GM12878 (cell line): Measurements from ENCODE around the gene UGT3A2. TPM values are rescaled to one million over a fixed set of nuclear protein-coding genes. Genes with fewer than 3 reads are reported as not detected.

Experiments used
- ATAC-seq: fragments of 200-7000 bp; cut with Tn5 transposase; 3 replicates; pipeline ENCODE4 v1.9.1; 2020; ENCODE audit warnings: mild to moderate bottlenecking, moderate library complexity
- BruUV-seq: library from RNA; stranded (reverse); fragments of 400-500 nt; replicated peaks from 2 replicates; lab custom pipeline; 2021; lab: Mats Ljungman, UMichigan
- CTCF ChIA-PET: fragments of 300-600 bp; sonication (Branson Sonifier 250); formaldehyde crosslinking; extraction: SDS; loops from one replicate; lab custom pipeline; 2021; ENCODE audit warnings: inconsistent platforms; lab: Yijun Ruan, JAX
- POLR2A ChIA-PET: fragments of 350-600 bp; formaldehyde crosslinking; extraction: SDS; loops from one replicate; lab custom pipeline; 2021; ENCODE audit warnings: inconsistent platforms; lab: Charles Lee
- RAD21 ChIA-PET: fragments of 300-600 bp; sonication (Branson Sonifier 250); formaldehyde crosslinking; loops from one replicate; lab custom pipeline; 2023; ENCODE audit warnings: antibody characterized with exemption; ENCODE audit not compliant: unreplicated experiment; lab: Charles Lee
- SMC1A ChIA-PET: fragments of 300-600 bp; sonication (Branson Sonifier 250); formaldehyde crosslinking; loops from one replicate; lab custom pipeline; 2023; ENCODE audit not compliant: unreplicated experiment, uncharacterized antibody; lab: Charles Lee
- DNase-seq: peaks from one replicate; pipeline ENCODE4 v3.0.0-alpha.2; 2011; ENCODE audit warnings: low read depth, low spot score
- FAIRE-seq: peaks from 3 replicates; lab custom pipeline; 2011; peaks lifted over from hg19 to GRCh38; lab: Jason Lieb, UNC
- H2AFZ ChIP-seq: 2 replicates; pipeline ENCODE4 v1.6.0; 2011; ENCODE audit warnings: low read depth, low read length, control low read depth; ENCODE audit not compliant: control insufficient read depth
- H3K27ac ChIP-seq: 2 replicates; pipeline ENCODE4 v1.5.1; 2011; ENCODE audit warnings: control low read depth; ENCODE audit not compliant: control insufficient read depth, insufficient read depth
- H3K27me3 ChIP-seq, 2 experiments: replicated peaks in 1 of 2; 2 replicates each; pipeline versions ENCODE4 v1.6.0 to v1.6.1; 2011; ENCODE audit warnings: low read length in 1 of 2; ENCODE audit not compliant: control insufficient read depth in 2 of 2, insufficient read depth in 2 of 2
- H3K36me3 ChIP-seq, 2 experiments: 2 replicates each; pipeline ENCODE4 v1.5.1; 2011; ENCODE audit warnings: low read length in 1 of 2; ENCODE audit not compliant: control insufficient read depth in 2 of 2, insufficient read depth in 2 of 2
- H3K4me1 ChIP-seq: 2 replicates; pipeline ENCODE4 v1.6.1; 2011; ENCODE audit warnings: mild to moderate bottlenecking, low read length, moderate library complexity, mixed read lengths; ENCODE audit not compliant: control insufficient read depth, insufficient read depth
- H3K4me2 ChIP-seq: 2 replicates; pipeline ENCODE4 v1.6.0; 2011; ENCODE audit warnings: control low read depth; ENCODE audit not compliant: control insufficient read depth, insufficient read depth
- H3K4me3 ChIP-seq: fragments of 200-600 bp; sonication (generic); 2 replicates; pipeline ENCODE4 v1.5.1; 2016
- H3K79me2 ChIP-seq: 2 replicates; pipeline ENCODE4 v1.6.0; 2011; ENCODE audit warnings: low read length; ENCODE audit not compliant: control insufficient read depth, insufficient read depth
- H3K9ac ChIP-seq: 2 replicates; pipeline ENCODE4 v1.8.0; 2011; ENCODE audit warnings: low read length, control low read depth, mixed read lengths; ENCODE audit not compliant: control insufficient read depth, insufficient read depth
- H3K9me3 ChIP-seq: replicated peaks from 3 replicates; pipeline ENCODE4 v1.5.1; 2011; ENCODE audit warnings: mild to moderate bottlenecking, low read length; ENCODE audit not compliant: control insufficient read depth, insufficient read depth
- H4K20me1 ChIP-seq: 2 replicates; pipeline ENCODE4 v1.6.0; 2011; ENCODE audit not compliant: control insufficient read depth, insufficient read depth
- ATF7 ChIP-seq: fragments of 450-650 bp; IDR thresholded peaks from 2 replicates; pipeline ENCODE4 v1.6.1; 2016; ENCODE audit warnings: low read depth, mild to moderate bottlenecking
- BHLHE40 ChIP-seq, 2 experiments: fragments of 450-650 bp in 1 of 2; IDR thresholded peaks; 2 replicates each; pipeline ENCODE4 v1.6.1; 2011 to 2017; ENCODE audit warnings: low read depth in 2 of 2, borderline replicate concordance in 1 of 2, improper control_type of control experiment in 1 of 2, low read length in 1 of 2, mild to moderate bottlenecking in 1 of 2
- CBX5 ChIP-seq: sonication (generic); IDR thresholded peaks from 2 replicates; pipeline ENCODE4 v1.6.1; 2016; ENCODE audit warnings: low read depth, moderate library complexity, mild to moderate bottlenecking, inconsistent platforms
- CHD1 ChIP-seq: IDR thresholded peaks from 2 replicates; pipeline ENCODE4 v1.6.1; 2012; ENCODE audit warnings: low read depth, low read length, improper control_type of control experiment
- HCFC1 ChIP-seq: fragments of 150-350 bp; IDR thresholded peaks from 2 replicates; pipeline ENCODE4 v1.6.1; 2014; ENCODE audit warnings: low read length
- HDAC2 ChIP-seq: fragments of 200-600 bp; sonication (generic); IDR thresholded peaks from 2 replicates; pipeline ENCODE4 v1.6.1; 2017
- HDAC6 ChIP-seq: fragments of 200-600 bp; sonication (generic); IDR thresholded peaks from one replicate; pipeline ENCODE4 v1.8.0; 2017; ENCODE audit warnings: antibody characterized with exemption; ENCODE audit not compliant: unreplicated experiment
- IKZF2 ChIP-seq, 2 experiments: fragments of 450-650 bp; IDR thresholded peaks; 2 replicates each; pipeline ENCODE4 v1.6.1; 2017; ENCODE audit warnings: mild to moderate bottlenecking in 2 of 2, moderate library complexity in 2 of 2
- JUND ChIP-seq: IDR thresholded peaks from 2 replicates; pipeline ENCODE4 v1.6.1; 2012; ENCODE audit warnings: low read depth, mild to moderate bottlenecking, low read length, improper control_type of control experiment, moderate library complexity
- MLLT1 ChIP-seq: fragments of 450-650 bp; IDR thresholded peaks from 2 replicates; pipeline ENCODE4 v1.6.1; 2016; ENCODE audit warnings: mild to moderate bottlenecking
- PML ChIP-seq: IDR thresholded peaks from 2 replicates; pipeline ENCODE4 v1.6.1; 2012; ENCODE audit warnings: low read length, inconsistent platforms
- SP1 ChIP-seq: IDR thresholded peaks from one replicate; pipeline ENCODE4 v1.6.1; 2011; ENCODE audit warnings: low read depth, low read length
- STAT1 ChIP-seq: fragments of 450-650 bp; conservative IDR thresholded peaks from 2 replicates; pipeline ENCODE4 v1.6.1; 2014; ENCODE audit warnings: antibody characterized with exemption, mild to moderate bottlenecking
- SUPT20H ChIP-seq: IDR thresholded peaks from 2 replicates; pipeline ENCODE4 v1.6.1; 2011; ENCODE audit warnings: low read depth, mild to moderate bottlenecking, low read length, moderate library complexity, borderline replicate concordance; ENCODE audit not compliant: control insufficient read depth
- TCF7 ChIP-seq: IDR thresholded peaks from 2 replicates; pipeline ENCODE4 v1.6.1; 2014; ENCODE audit warnings: antibody characterized with exemption, borderline replicate concordance
- ZNF207 ChIP-seq: fragments of 450-650 bp; IDR thresholded peaks from 2 replicates; pipeline ENCODE4 v1.6.1; 2014; ENCODE audit warnings: antibody characterized with exemption, mild to moderate bottlenecking, borderline replicate concordance
- ZNF384 ChIP-seq: IDR thresholded peaks from 2 replicates; pipeline ENCODE4 v1.6.1; 2012; ENCODE audit warnings: low read depth, mild to moderate bottlenecking, low read length, improper control_type of control experiment, borderline replicate concordance
- ZSCAN29 ChIP-seq: fragments of 450-650 bp; IDR thresholded peaks from 2 replicates; pipeline ENCODE4 v1.6.1; 2017; ENCODE audit warnings: mild to moderate bottlenecking, moderate library complexity
- in situ Hi-C: fragments of 300-500 bp; cut with MboI; formaldehyde crosslinking; loops from 9 replicates; pipeline ENCODE4 v1.14.3; 2018; ENCODE audit warnings: mixed read lengths
- intact Hi-C: fragments of 100-400 bp; cut with micrococcal nuclease; formaldehyde crosslinking; loops from one replicate; pipeline ENCODE4 v1.14.2; 2022; ENCODE audit not compliant: unreplicated experiment
- polyA plus RNA-seq, 11 experiments: library from polyadenylated mRNA; depleted of rRNA in 4 of 11; unstranded in 6 of 11; stranded (reverse) in 5 of 11; fragments of >200 nt; fragmentation: Nextera tagmentation in 4 of 11; fragmentation: Illumina TruSeq in 1 of 11; extraction: Ambion mirVana in 4 of 11; extraction: Trizol in 1 of 11; gene quantifications; 1 replicate in 1 of 11; 2 replicates in 10 of 11; pipeline versions ENCODE4 v1.2.1 to v1.2.3, GENCODE V29; 2011 to 2016; ENCODE audit warnings: inconsistent platforms in 2 of 11, missing spikeins in 2 of 11, low read depth in 1 of 11
- total RNA-seq, 4 experiments: library from RNA; depleted of rRNA in 3 of 4; stranded (reverse); fragments of >200 nt in 3 of 4; fragmentation: Illumina TruSeq in 1 of 4; extraction: Trizol in 1 of 4; gene quantifications; 2 replicates each; pipeline versions ENCODE4 v1.2.1 to v1.2.3, GENCODE V29; 2013 to 2021
- TF ChIP-seq, protein P1 (sequence below): IDR thresholded peaks from 2 replicates; pipeline ENCODE4 v1.6.1; 2011; ENCODE audit warnings: mild to moderate bottlenecking, low read depth, low read length, moderate library complexity; ENCODE audit not compliant: insufficient replicate concordance
- TF ChIP-seq, protein P2 (sequence below): IDR thresholded peaks from 2 replicates; pipeline ENCODE4 v1.6.1; 2011; ENCODE audit warnings: borderline replicate concordance, low read depth, mild to moderate bottlenecking, moderate library complexity, low read length; ENCODE audit not compliant: insufficient read depth, poor library complexity, severe bottlenecking

Gene UGT3A2
- total and polyA plus RNA-seq, 10 of the 15 experiments (the other 5 are each of a cell fraction or from before 2014, with no cell fraction given), result 0.02 to 0.50 (median 0.09) TPM; not detected in 7

DNA sequence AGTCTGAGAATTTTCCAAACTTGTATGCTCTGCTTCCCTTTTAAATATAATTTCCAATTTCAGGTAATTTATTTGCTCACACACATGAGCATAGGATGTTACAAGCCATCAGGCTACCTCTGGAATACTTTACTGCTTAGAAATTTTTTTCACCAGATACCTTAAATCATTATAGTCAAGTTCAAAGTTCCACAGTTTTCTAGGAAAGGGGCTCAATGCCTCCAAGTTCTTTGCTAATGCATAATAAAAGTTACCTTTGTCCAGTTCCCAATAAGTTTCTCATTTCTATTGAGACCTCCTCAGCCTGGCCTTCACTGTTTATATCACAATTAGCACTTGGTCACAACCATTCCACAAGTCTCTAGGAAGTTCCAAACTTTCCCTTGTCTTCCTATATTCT is 59.3 kb downstream of the UGT3A2 start:
- Histone ChIP-seq H3K4me1 (no peaks in the 10 kb centered on the region), H3K79me2 (no peaks in the 10 kb centered on the region), H3K36me3 (no peaks in the 10 kb centered on the region), H3K27ac (no peak overlapping the region), H3K9me3 (no peaks in the 10 kb centered on the region; the same call in 2 of the 3 replicates), H4K20me1 (no peaks in the 10 kb centered on the region), H2AFZ (no peak overlapping the region), H3K4me2 (no peak overlapping the region), H3K4me3 (no peak overlapping the region), H3K27me3 (no peaks in the 10 kb centered on the region), H3K9ac (no peak overlapping the region)
- no peak for FAIRE-seq
- no TSS peak for BruUV-seq
- DNase-seq, result no peak
- ChIA-PET RAD21 (no interaction called here), POLR2A (no interaction called here), CTCF (no interaction called here), SMC1A (no interaction called here)
- intact Hi-C loops (no loop called here), in situ Hi-C loops (no loop called here)
- no peak for ATAC-seq
- TF ChIP-seq ZNF207, result no peak
- TF ChIP-seq, protein P1, sequence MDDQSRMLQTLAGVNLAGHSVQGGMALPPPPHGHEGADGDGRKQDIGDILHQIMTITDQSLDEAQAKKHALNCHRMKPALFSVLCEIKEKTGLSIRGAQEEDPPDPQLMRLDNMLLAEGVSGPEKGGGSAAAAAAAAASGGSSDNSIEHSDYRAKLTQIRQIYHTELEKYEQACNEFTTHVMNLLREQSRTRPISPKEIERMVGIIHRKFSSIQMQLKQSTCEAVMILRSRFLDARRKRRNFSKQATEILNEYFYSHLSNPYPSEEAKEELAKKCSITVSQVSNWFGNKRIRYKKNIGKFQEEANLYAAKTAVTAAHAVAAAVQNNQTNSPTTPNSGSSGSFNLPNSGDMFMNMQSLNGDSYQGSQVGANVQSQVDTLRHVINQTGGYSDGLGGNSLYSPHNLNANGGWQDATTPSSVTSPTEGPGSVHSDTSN, result no peak
- no peak for TF ChIP-seq BHLHE40 (IDR thresholded peaks at IDR 0.05; ENCODE audit: borderline replicate concordance in 1 of 2, low read depth in 2 of 2, low read length in 1 of 2)
- TF ChIP-seq ATF7, result no peak
- no peak for TF ChIP-seq CHD1
- TF ChIP-seq ZNF384, result no peak
- TF ChIP-seq MLLT1, result no peak
- TF ChIP-seq HDAC6, result no peak
- TF ChIP-seq SUPT20H, result no peak
- TF ChIP-seq IKZF2 (IDR thresholded peaks at IDR 0.05), result no peak
- TF ChIP-seq SP1, result no peak
- TF ChIP-seq CBX5, result no peak
- no peak for TF ChIP-seq HCFC1
- TF ChIP-seq HDAC2, result no peak
- TF ChIP-seq PML, result no peak
- no peak for TF ChIP-seq ZSCAN29
- no peak for TF ChIP-seq JUND
- TF ChIP-seq, protein P2, sequence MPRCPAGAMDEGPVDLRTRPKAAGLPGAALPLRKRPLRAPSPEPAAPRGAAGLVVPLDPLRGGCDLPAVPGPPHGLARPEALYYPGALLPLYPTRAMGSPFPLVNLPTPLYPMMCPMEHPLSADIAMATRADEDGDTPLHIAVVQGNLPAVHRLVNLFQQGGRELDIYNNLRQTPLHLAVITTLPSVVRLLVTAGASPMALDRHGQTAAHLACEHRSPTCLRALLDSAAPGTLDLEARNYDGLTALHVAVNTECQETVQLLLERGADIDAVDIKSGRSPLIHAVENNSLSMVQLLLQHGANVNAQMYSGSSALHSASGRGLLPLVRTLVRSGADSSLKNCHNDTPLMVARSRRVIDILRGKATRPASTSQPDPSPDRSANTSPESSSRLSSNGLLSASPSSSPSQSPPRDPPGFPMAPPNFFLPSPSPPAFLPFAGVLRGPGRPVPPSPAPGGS, result no peak
- no peak for TF ChIP-seq STAT1
- no peak for TF ChIP-seq TCF7
